ENCODE results near the gene AGAP1.

DNA sequence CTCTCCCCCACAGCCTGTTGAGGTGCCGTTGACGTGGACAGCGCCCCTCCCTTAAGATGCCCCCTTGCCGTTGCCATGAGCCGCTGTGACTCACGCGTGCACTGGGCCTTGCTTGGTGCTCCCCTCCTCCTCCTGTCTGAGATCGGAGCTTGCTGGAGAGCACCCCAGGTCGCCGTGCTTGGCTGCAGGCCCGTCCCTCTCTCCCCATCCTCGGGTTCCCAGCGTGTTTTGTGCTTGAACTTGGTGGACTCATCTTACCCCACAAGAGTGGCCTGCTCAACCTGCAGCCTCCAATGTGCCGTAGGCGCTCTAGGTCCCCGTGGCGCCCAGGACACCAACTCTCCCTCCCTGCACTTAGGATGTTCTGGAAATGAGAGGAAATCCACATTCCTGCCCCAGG lies 634.5 kb downstream of the AGAP1 start:
- TF ChIP-seq POLR2A (IDR thresholded peaks at IDR 0.05) = no peak
- TF ChIP-seq, protein P1, sequence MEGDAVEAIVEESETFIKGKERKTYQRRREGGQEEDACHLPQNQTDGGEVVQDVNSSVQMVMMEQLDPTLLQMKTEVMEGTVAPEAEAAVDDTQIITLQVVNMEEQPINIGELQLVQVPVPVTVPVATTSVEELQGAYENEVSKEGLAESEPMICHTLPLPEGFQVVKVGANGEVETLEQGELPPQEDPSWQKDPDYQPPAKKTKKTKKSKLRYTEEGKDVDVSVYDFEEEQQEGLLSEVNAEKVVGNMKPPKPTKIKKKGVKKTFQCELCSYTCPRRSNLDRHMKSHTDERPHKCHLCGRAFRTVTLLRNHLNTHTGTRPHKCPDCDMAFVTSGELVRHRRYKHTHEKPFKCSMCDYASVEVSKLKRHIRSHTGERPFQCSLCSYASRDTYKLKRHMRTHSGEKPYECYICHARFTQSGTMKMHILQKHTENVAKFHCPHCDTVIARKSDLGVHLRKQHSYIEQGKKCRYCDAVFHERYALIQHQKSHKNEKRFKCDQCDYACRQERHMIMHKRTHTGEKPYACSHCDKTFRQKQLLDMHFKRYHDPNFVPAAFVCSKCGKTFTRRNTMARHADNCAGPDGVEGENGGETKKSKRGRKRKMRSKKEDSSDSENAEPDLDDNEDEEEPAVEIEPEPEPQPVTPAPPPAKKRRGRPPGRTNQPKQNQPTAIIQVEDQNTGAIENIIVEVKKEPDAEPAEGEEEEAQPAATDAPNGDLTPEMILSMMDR (IDR thresholded peaks at IDR 0.05) = no peak
